Colonic mucosa (tissue), 4 donors: ENCODE results near the gene SDS. TPM values are rescaled to one million over a fixed set of nuclear protein-coding genes. Genes with fewer than 3 reads are reported as not detected.

Experiments used
- DNase-seq: peaks from one replicate; pipeline ENCODE4 v3.0.0-alpha.2; 2020
- H3K27ac ChIP-seq: fragments of 200-600 bp; one replicate; pipeline ENCODE4 v1.8.0; 2021
- H3K27me3 ChIP-seq: fragments of 200-600 bp; one replicate; pipeline ENCODE4 v1.8.0; 2021
- H3K36me3 ChIP-seq: fragments of 200-600 bp; one replicate; pipeline ENCODE4 v1.8.0; 2021
- H3K4me1 ChIP-seq: fragments of 200-600 bp; one replicate; pipeline ENCODE4 v1.8.0; 2021; ENCODE audit warnings: mild to moderate bottlenecking
- H3K4me3 ChIP-seq: fragments of 200-600 bp; one replicate; pipeline ENCODE4 v1.8.0; 2021
- H3K9ac ChIP-seq, 2 donors: one replicate each; pipeline ENCODE4 v1.7.0; 2013; ENCODE audit warnings: control low read depth in 2 of 2, low read depth in 2 of 2, low read length in 2 of 2
- H3K9me3 ChIP-seq: fragments of 200-600 bp; one replicate; pipeline ENCODE4 v1.8.0; 2021
- CTCF ChIP-seq: fragments of 200-600 bp; IDR thresholded peaks from one replicate; pipeline ENCODE4 v1.8.0; 2022; ENCODE audit warnings: antibody characterized with exemption, mild to moderate bottlenecking
- intact Hi-C: fragments of 100-400 bp; cut with DNase I; formaldehyde crosslinking; loops from one replicate; pipeline ENCODE4 v1.14.1; 2022
- total RNA-seq, 2 donors: library from RNA; stranded (reverse); fragmentation: NEBNext Ultra II Directional in 1 of 2; extraction: Animal tissue kit (Norgen Biotek cat#: 25700) in 1 of 2; gene quantifications; one replicate each; pipeline ENCODE4 v1.2.1, GENCODE V29; 2021
- donor health status: healthy.
- donor health status: DM: no; HTN: no; CAD: no.
- donor health status: DM: no; HTN: no; CAD: no.

Gene SDS
- total RNA-seq, 2 donors from 2014 or later = 1.0 to 4.4 TPM

GRCh38 chr12:113436586-113436985 lies 32.9 kb upstream of the SDS start:
- intact Hi-C loops = no loop called here
- no peaks in the 10 kb centered on the region for H3K27me3 ChIP-seq
- no peak overlapping the region for H3K4me3 ChIP-seq
- no peaks in the 10 kb centered on the region for H3K36me3 ChIP-seq
- no peak overlapping the region for H3K9ac ChIP-seq
- TF ChIP-seq CTCF = no peak
- no peak for DNase-seq
- H3K4me1 ChIP-seq = no peaks in the 10 kb centered on the region
- no peaks in the 10 kb centered on the region for H3K9me3 ChIP-seq
- no peak overlapping the region for H3K27ac ChIP-seq

GRCh38 chr12:113435367-113435766 lies 31.7 kb upstream of the SDS start:
- intact Hi-C loops = no loop called here
- no peak for TF ChIP-seq CTCF
- no peaks in the 10 kb centered on the region for H3K27me3 ChIP-seq
- H3K9ac ChIP-seq = no peak overlapping the region
- no peak overlapping the region for H3K4me3 ChIP-seq
- no peak overlapping the region for H3K27ac ChIP-seq
- H3K9me3 ChIP-seq = no peaks in the 10 kb centered on the region
- H3K36me3 ChIP-seq = no peaks in the 10 kb centered on the region
- DNase-seq = no peak
- H3K4me1 ChIP-seq = no peaks in the 10 kb centered on the region

GRCh38 chr12:113432986-113433385 lies 29.3 kb upstream of the SDS start:
- Histone ChIP-seq H3K36me3 (no peaks in the 10 kb centered on the region), H3K4me3 (no peak overlapping the region), H3K27ac (no peak overlapping the region), H3K4me1 (no peaks in the 10 kb centered on the region), H3K9ac (no peak overlapping the region), H3K27me3 (no peaks in the 10 kb centered on the region), H3K9me3 (no peaks in the 10 kb centered on the region)
- TF ChIP-seq CTCF = no peak
- intact Hi-C loops = no loop called here
- no peak for DNase-seq

GRCh38 chr12:113428482-113428881 lies 24.8 kb upstream of the SDS start:
- no peak overlapping the region for H3K27ac ChIP-seq
- H3K27me3 ChIP-seq = no peaks in the 10 kb centered on the region
- H3K4me1 ChIP-seq = no peaks in the 10 kb centered on the region
- TF ChIP-seq CTCF = no peak
- H3K4me3 ChIP-seq = no peak overlapping the region
- H3K36me3 ChIP-seq = no peaks in the 10 kb centered on the region
- intact Hi-C loops = no loop called here
- no peak overlapping the region for H3K9ac ChIP-seq
- no peak for DNase-seq
- H3K9me3 ChIP-seq = no peaks in the 10 kb centered on the region

DNA sequence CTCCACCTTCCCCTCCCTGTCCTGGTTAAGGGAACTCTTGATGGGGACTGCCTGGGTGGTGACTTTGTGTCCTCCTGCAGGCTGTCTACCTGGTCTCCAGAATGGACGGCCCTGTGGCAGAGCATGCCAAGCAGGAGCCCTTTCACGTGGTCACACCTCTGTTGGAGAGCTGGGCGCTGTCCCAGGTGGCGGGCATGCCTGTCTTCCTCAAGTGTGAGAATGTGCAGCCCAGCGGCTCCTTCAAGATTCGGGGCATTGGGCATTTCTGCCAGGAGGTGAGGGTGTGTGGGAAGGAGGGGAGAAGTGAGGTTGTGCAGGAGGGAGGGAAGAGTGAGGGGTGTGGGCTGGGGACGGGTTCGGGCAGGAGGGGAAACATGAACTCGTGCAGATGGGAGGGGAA lies 24.2 kb upstream of the SDS start:
- intact Hi-C loops = no loop called here
- no peaks in the 10 kb centered on the region for H3K9me3 ChIP-seq
- H3K27ac ChIP-seq = no peak overlapping the region
- H3K4me1 ChIP-seq = no peaks in the 10 kb centered on the region
- no peak for TF ChIP-seq CTCF
- no peak for DNase-seq
- H3K4me3 ChIP-seq = no peak overlapping the region
- no peaks in the 10 kb centered on the region for H3K36me3 ChIP-seq
- H3K27me3 ChIP-seq = no peaks in the 10 kb centered on the region
- H3K9ac ChIP-seq = no peak overlapping the region
